ENCODE measurements around the gene GLP2R. TPM values are rescaled to one million over a fixed set of nuclear protein-coding genes. Genes with fewer than 3 reads are reported as not detected.
"Not testable (repeated sequence)": the region's sequence is repeated elsewhere in the genome, so short reads cannot be mapped to it uniquely, and the experiment has no call there.

GLP2R gene, protein sequence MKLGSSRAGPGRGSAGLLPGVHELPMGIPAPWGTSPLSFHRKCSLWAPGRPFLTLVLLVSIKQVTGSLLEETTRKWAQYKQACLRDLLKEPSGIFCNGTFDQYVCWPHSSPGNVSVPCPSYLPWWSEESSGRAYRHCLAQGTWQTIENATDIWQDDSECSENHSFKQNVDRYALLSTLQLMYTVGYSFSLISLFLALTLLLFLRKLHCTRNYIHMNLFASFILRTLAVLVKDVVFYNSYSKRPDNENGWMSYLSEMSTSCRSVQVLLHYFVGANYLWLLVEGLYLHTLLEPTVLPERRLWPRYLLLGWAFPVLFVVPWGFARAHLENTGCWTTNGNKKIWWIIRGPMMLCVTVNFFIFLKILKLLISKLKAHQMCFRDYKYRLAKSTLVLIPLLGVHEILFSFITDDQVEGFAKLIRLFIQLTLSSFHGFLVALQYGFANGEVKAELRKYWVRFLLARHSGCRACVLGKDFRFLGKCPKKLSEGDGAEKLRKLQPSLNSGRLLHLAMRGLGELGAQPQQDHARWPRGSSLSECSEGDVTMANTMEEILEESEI
- total RNA-seq (not detected), polyA plus RNA-seq (not detected)

DNA sequence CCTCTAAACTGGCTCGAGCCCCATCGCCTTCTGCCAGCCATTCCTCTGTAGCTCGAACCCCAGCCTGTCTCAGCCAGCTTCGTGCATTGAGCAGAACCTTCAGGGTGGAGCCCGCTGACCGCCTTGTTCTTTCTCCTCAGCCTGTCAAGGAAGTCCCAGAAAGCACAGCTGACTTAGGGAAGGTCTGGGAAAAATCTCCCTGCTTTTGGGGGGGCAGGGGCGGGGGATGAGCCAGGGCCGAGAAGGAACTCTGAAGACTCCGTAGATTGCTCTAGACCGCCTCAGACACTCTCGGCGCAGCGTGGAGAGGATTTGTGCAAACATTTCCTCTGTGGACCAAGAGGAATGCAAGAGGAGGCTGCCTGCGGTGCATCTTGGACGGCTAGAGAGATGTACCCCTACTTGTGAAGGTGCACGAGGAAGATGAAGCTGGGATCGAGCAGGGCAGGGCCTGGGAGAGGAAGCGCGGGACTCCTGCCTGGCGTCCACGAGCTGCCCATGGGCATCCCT, at the start of gene GLP2R:
GLP2R (plus strand) TSS at position 284 of the 510 bp plus-strand sequence; CDS start at position 424, 140 bp downstream.
- ChIA-PET POLR2A (ENCODE audit: partially characterized antibody) (no interaction called here), CTCF (ENCODE audit: partially characterized antibody) (no interaction called here)
- Histone ChIP-seq H3K36me3 (ENCODE audit: insufficient read depth, low read length) (no peaks in the 10 kb centered on the region), H3K27me3 (ENCODE audit: insufficient read depth, low read length) (no peaks in the 10 kb centered on the region), H3K4me3 (ENCODE audit: low read length in 2 of 2) (no peak within 1 kb of the TSS), H3K27ac (ENCODE audit: low read depth, low read length) (no peak within 1 kb of the TSS), H3K4me1 (ENCODE audit: insufficient read depth, low read length) (no peaks in the 10 kb centered on the region), H3K9me3 (ENCODE audit: control insufficient read depth in 1 of 2, low read length in 2 of 2) (no peaks in the 10 kb centered on the region)
- Mint-ChIP-seq H3K9me3 (peaks cover 0 to 3% (median 0%) of the 10 kb centered on the region in 8 donors), H3K27ac (no peak within 1 kb of the TSS), H3K4me1 (no peaks in the 10 kb centered on the region), H3K36me3 (no peaks in the 10 kb centered on the region), H3K27me3 (peaks cover 15% of the 10 kb centered on the region in 2 donors), H3K4me3 (no peak within 1 kb of the TSS)
- no peak for DNase-seq
- intact Hi-C loops (cut with micrococcal nuclease) = no loop called here

- Mint-ChIP-seq H3K4me3 (no peak overlapping the region), H3K27me3 (peaks cover 8 to 17% of the 10 kb centered on the region in 2 donors), H3K9me3 (no peaks in the 10 kb centered on the region), H3K4me1 (no peaks in the 10 kb centered on the region), H3K27ac (no peak overlapping the region), H3K36me3 (no peaks in the 10 kb centered on the region)
- POLR2A ChIA-PET (ENCODE audit: partially characterized antibody) = no interaction called here
- H3K9me3 ChIP-seq (ENCODE audit: control insufficient read depth in 1 of 2, low read length in 2 of 2) = no peaks in the 10 kb centered on the region
- H3K4me1 ChIP-seq (ENCODE audit: insufficient read depth, low read length) = no peaks in the 10 kb centered on the region
- no peak for DNase-seq
- H3K36me3 ChIP-seq (ENCODE audit: insufficient read depth, low read length) = no peaks in the 10 kb centered on the region
- intact Hi-C loops (cut with micrococcal nuclease) = no loop called here
- no peaks in the 10 kb centered on the region for H3K27me3 ChIP-seq (ENCODE audit: insufficient read depth, low read length)
- CTCF ChIA-PET (ENCODE audit: partially characterized antibody) = no interaction called here
- no peak overlapping the region for H3K27ac ChIP-seq (ENCODE audit: low read depth, low read length)
- no peak overlapping the region for H3K4me3 ChIP-seq (ENCODE audit: low read length in 2 of 2)
These were observed 48.8 kb upstream of the GLP2R start for GRCh38 chr17:9776911-9777310.

DNA sequence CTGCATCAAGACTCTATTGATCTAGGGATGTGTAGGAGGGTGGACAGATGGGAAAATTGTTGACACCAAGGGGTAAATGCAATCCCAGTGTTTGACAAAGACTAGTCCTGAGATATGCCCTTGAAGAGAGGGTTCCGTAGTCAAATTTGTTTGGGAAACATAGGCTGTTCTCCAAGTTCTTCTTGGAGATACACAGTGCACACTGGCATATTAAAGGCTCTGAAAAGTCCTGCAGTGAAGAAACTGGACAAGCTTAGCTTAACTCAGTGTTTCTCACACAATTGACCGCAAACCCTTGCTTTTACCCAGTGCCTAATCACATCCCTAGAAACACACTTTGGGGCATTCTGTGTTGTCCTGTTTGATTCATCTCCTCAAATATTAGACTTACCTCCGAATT, 45.2 kb upstream of the GLP2R start:
- intact Hi-C loops (cut with micrococcal nuclease) = no loop called here
- Mint-ChIP-seq H3K4me1 (no peaks in the 10 kb centered on the region), H3K4me3 (no peak overlapping the region), H3K36me3 (no peaks in the 10 kb centered on the region), H3K27ac (no peak overlapping the region), H3K27me3 (peaks cover 16 to 28% of the 10 kb centered on the region in 2 donors), H3K9me3 (peaks cover 0 to 4% (median 0%) of the 10 kb centered on the region in 8 donors)
- no peak for DNase-seq
- ChIA-PET POLR2A (ENCODE audit: partially characterized antibody) (no interaction called here), CTCF (ENCODE audit: partially characterized antibody) (no interaction called here)
- no peaks in the 10 kb centered on the region for H3K4me1 ChIP-seq (ENCODE audit: insufficient read depth, low read length)
- no peaks in the 10 kb centered on the region for H3K9me3 ChIP-seq (ENCODE audit: control insufficient read depth in 1 of 2, low read length in 2 of 2)
- H3K27me3 ChIP-seq (ENCODE audit: insufficient read depth, low read length) = no peaks in the 10 kb centered on the region
- no peak overlapping the region for H3K4me3 ChIP-seq (ENCODE audit: low read length in 2 of 2)
- H3K36me3 ChIP-seq (ENCODE audit: insufficient read depth, low read length) = no peaks in the 10 kb centered on the region
- H3K27ac ChIP-seq (ENCODE audit: low read depth, low read length) = no peak overlapping the region

DNA sequence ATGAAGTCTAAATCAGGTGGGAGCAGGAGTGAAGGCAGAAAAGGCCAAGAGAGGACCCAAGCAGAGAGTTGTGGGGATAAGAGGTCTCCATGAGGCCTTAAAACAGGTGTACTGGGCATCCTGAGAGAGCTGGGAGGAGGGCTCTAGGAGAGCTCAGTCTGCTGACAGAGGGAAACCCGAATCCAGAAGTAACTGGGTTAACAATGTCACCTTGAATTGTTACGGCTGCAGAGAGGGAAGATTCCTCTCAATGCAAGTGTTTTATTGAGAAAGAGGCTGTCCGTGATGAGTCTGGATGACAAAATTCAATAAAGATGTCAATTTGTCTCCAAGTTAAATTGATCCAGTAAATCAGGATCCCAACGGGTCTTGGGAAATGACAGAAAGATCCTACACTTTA, 42.7 kb upstream of the GLP2R start:
- intact Hi-C loops (cut with micrococcal nuclease) = no loop called here
- Histone ChIP-seq H3K9me3 (ENCODE audit: control insufficient read depth in 1 of 2, low read length in 2 of 2) (no peaks in the 10 kb centered on the region), H3K27ac (ENCODE audit: low read depth, low read length) (no peak overlapping the region), H3K27me3 (ENCODE audit: insufficient read depth, low read length) (no peaks in the 10 kb centered on the region), H3K4me3 (ENCODE audit: low read length in 2 of 2) (no peak overlapping the region), H3K36me3 (ENCODE audit: insufficient read depth, low read length) (no peaks in the 10 kb centered on the region), H3K4me1 (ENCODE audit: insufficient read depth, low read length) (no peaks in the 10 kb centered on the region)
- Mint-ChIP-seq H3K9me3 (peaks cover 0 to 4% (median 0%) of the 10 kb centered on the region in 8 donors), H3K27ac (no peak overlapping the region), H3K4me3 (no peak overlapping the region), H3K36me3 (no peaks in the 10 kb centered on the region), H3K27me3 (peaks cover 14 to 26% of the 10 kb centered on the region in 2 donors), H3K4me1 (no peaks in the 10 kb centered on the region)
- ChIA-PET CTCF (ENCODE audit: partially characterized antibody) (no interaction called here), POLR2A (ENCODE audit: partially characterized antibody) (no interaction called here)
- no peak for DNase-seq

GRCh38 chr17:9783465-9783864, 42.3 kb upstream of the GLP2R start:
- H3K27ac Mint-ChIP-seq; H3K36me3 Mint-ChIP-seq; H3K4me3 Mint-ChIP-seq; H3K4me3 ChIP-seq (ENCODE audit: low read length in 2 of 2); CTCF ChIA-PET (ENCODE audit: partially characterized antibody); intact Hi-C loops (cut with micrococcal nuclease); H3K27ac ChIP-seq (ENCODE audit: low read depth, low read length); H3K36me3 ChIP-seq (ENCODE audit: insufficient read depth, low read length); H3K9me3 Mint-ChIP-seq; DNase-seq; H3K27me3 ChIP-seq (ENCODE audit: insufficient read depth, low read length); H3K9me3 ChIP-seq (ENCODE audit: control insufficient read depth in 1 of 2, low read length in 2 of 2); POLR2A ChIA-PET (ENCODE audit: partially characterized antibody); H3K4me1 Mint-ChIP-seq; H3K4me1 ChIP-seq (ENCODE audit: insufficient read depth, low read length): not testable (repeated sequence)
- H3K27me3 Mint-ChIP-seq = peaks cover 14 to 25% of the 10 kb centered on the region in 2 donors

DNA sequence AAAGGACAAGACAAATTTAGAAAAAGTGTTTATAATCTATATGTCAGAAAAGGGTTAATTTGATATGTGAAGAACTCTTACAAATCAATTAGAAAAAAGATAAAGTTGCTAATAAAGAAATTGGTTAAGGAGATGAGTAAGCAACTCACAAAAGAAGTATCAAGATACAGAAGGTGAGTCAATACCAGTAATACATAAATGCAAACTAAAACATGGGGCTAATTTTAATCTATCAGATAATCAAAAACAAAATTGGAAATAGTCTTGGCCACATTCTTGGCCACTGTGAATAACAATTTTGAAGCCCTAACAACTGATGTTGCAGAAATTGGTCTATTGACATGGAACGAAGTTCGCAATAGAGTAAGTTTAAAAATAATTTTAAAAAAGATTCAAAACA, 41.2 kb upstream of the GLP2R start:
- H3K27me3 ChIP-seq (ENCODE audit: insufficient read depth, low read length) = no peaks in the 10 kb centered on the region
- H3K36me3 ChIP-seq (ENCODE audit: insufficient read depth, low read length) = no peaks in the 10 kb centered on the region
- Mint-ChIP-seq H3K4me3 (no peak overlapping the region), H3K27ac (no peak overlapping the region), H3K9me3 (peaks cover 0 to 4% (median 0%) of the 10 kb centered on the region in 8 donors), H3K27me3 (peaks cover 12 to 26% of the 10 kb centered on the region in 2 donors), H3K4me1 (no peaks in the 10 kb centered on the region), H3K36me3 (no peaks in the 10 kb centered on the region)
- ChIA-PET CTCF (ENCODE audit: partially characterized antibody) (no interaction called here), POLR2A (ENCODE audit: partially characterized antibody) (no interaction called here)
- no peak overlapping the region for H3K27ac ChIP-seq (ENCODE audit: low read depth, low read length)
- no peaks in the 10 kb centered on the region for H3K4me1 ChIP-seq (ENCODE audit: insufficient read depth, low read length)
- H3K9me3 ChIP-seq (ENCODE audit: control insufficient read depth in 1 of 2, low read length in 2 of 2) = no peaks in the 10 kb centered on the region
- H3K4me3 ChIP-seq (ENCODE audit: low read length in 2 of 2) = no peak overlapping the region
- intact Hi-C loops (cut with micrococcal nuclease) = no loop called here
- no peak for DNase-seq

GRCh38 chr17:9788601-9789000, 37.1 kb upstream of the GLP2R start:
- no peaks in the 10 kb centered on the region for H3K36me3 Mint-ChIP-seq
- peaks cover 0 to 2% (median 0%) of the 10 kb centered on the region in 8 donors for H3K9me3 Mint-ChIP-seq
- no peak overlapping the region for H3K27ac Mint-ChIP-seq
- Histone ChIP-seq H3K27me3 (ENCODE audit: insufficient read depth, low read length) (no peaks in the 10 kb centered on the region), H3K27ac (ENCODE audit: low read depth, low read length) (no peak overlapping the region), H3K36me3 (ENCODE audit: insufficient read depth, low read length) (no peaks in the 10 kb centered on the region), H3K4me3 (ENCODE audit: low read length in 2 of 2) (no peak overlapping the region), H3K9me3 (ENCODE audit: control insufficient read depth in 1 of 2, low read length in 2 of 2) (no peaks in the 10 kb centered on the region), H3K4me1 (ENCODE audit: insufficient read depth, low read length) (no peaks in the 10 kb centered on the region)
- POLR2A ChIA-PET (ENCODE audit: partially characterized antibody) = no interaction called here
- no peak for DNase-seq
- CTCF ChIA-PET (ENCODE audit: partially characterized antibody) = no interaction called here
- intact Hi-C loops (cut with micrococcal nuclease) = no loop called here
- H3K4me3 Mint-ChIP-seq = no peak overlapping the region
- H3K27me3 Mint-ChIP-seq = peaks cover 0 to 6% of the 10 kb centered on the region in 2 donors
- no peaks in the 10 kb centered on the region for H3K4me1 Mint-ChIP-seq

Data from CD4-positive, alpha-beta memory T cell (primary cell).